Esophagus squamous epithelium (tissue), 5 donors: Measurements from ENCODE around the gene CPNE7. TPM values are rescaled to one million over a fixed set of nuclear protein-coding genes. Genes with fewer than 3 reads are reported as not detected.

Experiments used
- DNase-seq: peaks from one replicate; lab custom pipeline; 2025; lab: John Stamatoyannopoulos, UW
- H3K27ac ChIP-seq, 4 donors: fragments of 200-600 bp; sonication (generic); one replicate each; pipeline ENCODE4 v1.5.1; 2016 to 2019; ENCODE audit warnings: mild to moderate bottlenecking in 1 of 4
- H3K27me3 ChIP-seq, 4 donors: fragments of 200-600 bp; sonication (generic); 1 replicate in 3 of 4; 2 replicates in 1 of 4; pipeline versions ENCODE4 v1.5.1 to v1.6.0; 2017 to 2021; ENCODE audit warnings: antibody characterized with exemption in 1 of 4
- H3K36me3 ChIP-seq, 3 donors: fragments of 200-600 bp; sonication (generic); one replicate each; pipeline ENCODE4 v1.5.1; 2016 to 2019
- H3K4me1 ChIP-seq, 3 donors: fragments of 200-600 bp; sonication (generic); one replicate each; pipeline ENCODE4 v1.5.1; 2017 to 2019
- H3K4me3 ChIP-seq, 4 donors: fragments of 200-600 bp; sonication (generic); 1 replicate in 3 of 4; 2 replicates in 1 of 4; pipeline ENCODE4 v1.5.1; 2016 to 2019; ENCODE audit warnings: mild to moderate bottlenecking in 2 of 4, moderate library complexity in 1 of 4
- H3K9me3 ChIP-seq, 3 donors: fragments of 200-600 bp; sonication (generic); one replicate each; pipeline ENCODE4 v1.5.1; 2016 to 2019
- CTCF ChIP-seq, 6 experiments: fragments of 450-650 bp in 4 of 6; fragments of 200-600 bp in 2 of 6; sonication (generic) in 2 of 6; IDR thresholded peaks; one replicate each; pipeline ENCODE4 v1.5.1; 2016 to 2019; ENCODE audit warnings: antibody characterized with exemption in 6 of 6, mild to moderate bottlenecking in 4 of 6, moderate library complexity in 4 of 6
- POLR2A ChIP-seq, 4 donors: fragments of 450-650 bp; IDR thresholded peaks; one replicate each; pipeline ENCODE4 v1.6.1; 2017; ENCODE audit warnings: antibody characterized with exemption in 4 of 4, mild to moderate bottlenecking in 4 of 4, moderate library complexity in 3 of 4
- WGBS, 2 donors: methylation state at CpG; one replicate each; pipeline ENCODE4 v1.1.5; 2018; 5-methylcytosine and 5-hydroxymethylcytosine counted together
- intact Hi-C: fragments of 100-400 bp; cut with DNase I; formaldehyde crosslinking; loops from one replicate; pipeline ENCODE4 v1.15.0; 2022
- total RNA-seq, 4 donors: library from RNA; depleted of rRNA; stranded (reverse); fragments of >200 nt; gene quantifications; one replicate each; pipeline ENCODE4 v1.1.0, GENCODE V29; 2016
- donor health status: DM: yes; HTN: yes; CAD: no.

Gene CPNE7
- total RNA-seq, 4 donors from 2014 or later: 0.45 to 2.9 (median 2.1) TPM

GRCh38 chr16:89545831-89546574 lies 29.6 kb upstream of the CPNE7 start:
- no peaks in the 10 kb centered on the region for H3K27me3 ChIP-seq
- intact Hi-C loops: no loop called here
- 92 to 95% methylated on average over 17 to 20 of the region's 26 CpGs for WGBS, 2 donors
- no peak overlapping the region for H3K27ac ChIP-seq
- H3K4me1 ChIP-seq: no peaks in the 10 kb centered on the region
- no peaks in the 10 kb centered on the region for H3K9me3 ChIP-seq
- peaks cover 15 to 96% (median 32%) of the 10 kb centered on the region in 3 donors for H3K36me3 ChIP-seq
- H3K4me3 ChIP-seq: no peak overlapping the region
- no peak for DNase-seq
- TF ChIP-seq POLR2A (IDR thresholded peaks at IDR 0.05) (no peak), CTCF (IDR thresholded peaks at IDR 0.05) (no peak)

DNA sequence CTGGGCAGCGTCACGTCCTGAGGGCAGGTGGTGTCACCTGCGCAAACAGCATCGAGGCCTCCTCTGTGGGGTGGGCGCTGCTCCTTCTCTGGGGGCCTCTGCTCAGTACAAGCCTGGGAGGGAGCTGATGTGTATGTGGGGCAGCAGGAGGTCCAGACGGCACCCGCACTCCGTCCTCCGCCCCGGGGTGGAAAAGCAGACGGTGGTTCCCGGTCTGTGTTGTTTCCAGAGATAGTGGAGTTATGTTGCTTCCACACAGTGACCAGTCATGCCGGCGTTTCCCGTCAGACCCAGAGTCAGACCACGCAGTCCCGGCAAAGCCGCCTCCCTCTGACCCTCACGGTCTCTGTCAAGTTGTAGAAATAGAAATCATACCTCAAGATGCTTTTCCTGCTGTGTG lies 28.8 kb upstream of the CPNE7 start:
- 90 to 92% methylated on average over 11 to 15 of the region's 19 CpGs for WGBS, 2 donors
- intact Hi-C loops: no loop called here

GRCh38 chr16:89547291-89547690 lies 28.3 kb upstream of the CPNE7 start:
- intact Hi-C loops: no loop called here
- no peak overlapping the region for H3K4me3 ChIP-seq
- H3K27ac ChIP-seq: no peak overlapping the region
- no peak for TF ChIP-seq POLR2A (IDR thresholded peaks at IDR 0.05)
- no peak for TF ChIP-seq CTCF (IDR thresholded peaks at IDR 0.05)
- WGBS, 2 donors: 95 to 96% methylated on average over 14 to 17 of the region's 17 CpGs
- DNase-seq: no peak
- H3K4me1 ChIP-seq: no peaks in the 10 kb centered on the region
- no peaks in the 10 kb centered on the region for H3K27me3 ChIP-seq
- H3K36me3 ChIP-seq: peaks cover 20 to 96% (median 38%) of the 10 kb centered on the region in 3 donors
- no peaks in the 10 kb centered on the region for H3K9me3 ChIP-seq

More for the DNA sequence above, 28.8 kb upstream of the CPNE7 start:
- TF ChIP-seq POLR2A (IDR thresholded peaks at IDR 0.05) (no peak), CTCF (IDR thresholded peaks at IDR 0.05) (no peak)
- Histone ChIP-seq H3K4me1 (no peaks in the 10 kb centered on the region), H3K9me3 (no peaks in the 10 kb centered on the region), H3K36me3 (peaks cover 20 to 96% (median 33%) of the 10 kb centered on the region in 3 donors), H3K27me3 (no peaks in the 10 kb centered on the region), H3K27ac (no peak overlapping the region), H3K4me3 (no peak overlapping the region)
- DNase-seq: no peak

GRCh38 chr16:89547860-89548259 lies 27.7 kb upstream of the CPNE7 start:
- DNase-seq: no peak
- Histone ChIP-seq H3K4me1 (no peaks in the 10 kb centered on the region), H3K9me3 (no peaks in the 10 kb centered on the region), H3K27ac (no peak overlapping the region), H3K36me3 (peaks cover 20 to 99% (median 43%) of the 10 kb centered on the region in 3 donors), H3K4me3 (no peak overlapping the region), H3K27me3 (no peaks in the 10 kb centered on the region)
- TF ChIP-seq CTCF (IDR thresholded peaks at IDR 0.05) (no peak), POLR2A (IDR thresholded peaks at IDR 0.05) (no peak)
- 96 to 100% methylated on average over 4 to 20 of the region's 20 CpGs for WGBS, 2 donors
- intact Hi-C loops: no loop called here

GRCh38 chr16:89548344-89549006 lies 27.1 kb upstream of the CPNE7 start:
- Histone ChIP-seq H3K9me3 (no peaks in the 10 kb centered on the region), H3K4me1 (no peaks in the 10 kb centered on the region), H3K4me3 (no peak overlapping the region), H3K36me3 (peaks cover 20 to 100% (median 46%) of the 10 kb centered on the region in 3 donors), H3K27ac (no peak overlapping the region), H3K27me3 (no peaks in the 10 kb centered on the region)
- intact Hi-C loops: no loop called here
- TF ChIP-seq POLR2A (IDR thresholded peaks at IDR 0.05) (no peak), CTCF (IDR thresholded peaks at IDR 0.05) (no peak)
- DNase-seq: no peak
- 84 to 87% methylated on average over 24 to 26 of the region's 28 CpGs for WGBS, 2 donors
